H1 (cell line): ENCODE results near the gene CTDP1. TPM values are rescaled to one million over a fixed set of nuclear protein-coding genes. Genes with fewer than 3 reads are reported as not detected.

Source experiments
- CTCF ChIA-PET: fragments of 300-600 bp; sonication (Branson Sonifier 250); formaldehyde crosslinking; loops from one replicate; lab custom pipeline; 2021; ENCODE audit not compliant: partially characterized antibody; lab: Charles Lee
- POLR2A ChIA-PET: fragments of 300-600 bp; sonication (Branson Sonifier 250); formaldehyde crosslinking; loops from one replicate; lab custom pipeline; 2021; ENCODE audit warnings: inconsistent platforms; ENCODE audit not compliant: partially characterized antibody; lab: Charles Lee
- DNase-seq, 2 experiments: peaks; one replicate each; pipeline versions ENCODE4 v3.0.0 to v3.0.0-alpha.2; 2010 to 2022; ENCODE audit warnings: low spot score in 2 of 2, low read depth in 1 of 2, mixed read lengths in 1 of 2
- FAIRE-seq: peaks from 2 replicates; lab custom pipeline; 2011; peaks lifted over from hg19 to GRCh38; lab: Jason Lieb, UNC
- H2AFZ ChIP-seq: 2 replicates; pipeline ENCODE4 v1.8.1; 2012; ENCODE audit warnings: low read length, inconsistent platforms
- H2AK5ac ChIP-seq: 2 replicates; pipeline ENCODE4 v1.6.1; 2013; ENCODE audit warnings: low read depth, low read length
- H2BK120ac ChIP-seq: replicated peaks from 2 replicates; pipeline ENCODE3; 2013; ENCODE audit warnings: low read depth, low read length, inconsistent platforms
- H2BK12ac ChIP-seq: 2 replicates; pipeline ENCODE4 v1.6.1; 2013; ENCODE audit warnings: low read depth, low read length
- H2BK15ac ChIP-seq: 2 replicates; pipeline ENCODE4 v1.6.1; 2013; ENCODE audit warnings: low read length
- H2BK20ac ChIP-seq: 2 replicates; pipeline ENCODE4 v1.6.1; 2013; ENCODE audit warnings: low read length
- H2BK5ac ChIP-seq: 2 replicates; pipeline ENCODE4 v1.6.1; 2013; ENCODE audit warnings: low read depth, low read length
- H3K14ac ChIP-seq: 2 replicates; pipeline ENCODE4 v1.6.1; 2013; ENCODE audit warnings: inconsistent platforms; ENCODE audit not compliant: insufficient read length
- H3K18ac ChIP-seq: 2 replicates; pipeline ENCODE4 v1.6.1; 2013; ENCODE audit warnings: low read length; ENCODE audit errors: extremely low read depth
- H3K23ac ChIP-seq: 2 replicates; pipeline ENCODE4 v1.6.1; 2013; ENCODE audit warnings: inconsistent platforms; ENCODE audit not compliant: insufficient read length
- H3K23me2 ChIP-seq: 2 replicates; pipeline ENCODE4 v1.6.1; 2013; ENCODE audit warnings: low read depth, low read length
- H3K27ac ChIP-seq: 2 replicates; pipeline ENCODE4 v1.6.1; 2011; ENCODE audit warnings: low read depth, low read length, inconsistent platforms
- H3K27me3 ChIP-seq, 4 experiments: replicated peaks in 1 of 4; 1 replicate in 1 of 4; 2 replicates in 3 of 4; pipeline versions ENCODE4 v1.6.1 to v1.8.1; 2011 to 2013; ENCODE audit warnings: low read length in 3 of 4, mild to moderate bottlenecking in 3 of 4, inconsistent platforms in 2 of 4, mixed read lengths in 2 of 4, moderate library complexity in 1 of 4; ENCODE audit not compliant: control insufficient read depth in 3 of 4, insufficient read depth in 3 of 4; ENCODE audit errors: extremely low read depth in 1 of 4
- H3K36me3 ChIP-seq, 4 experiments: 2 replicates each; pipeline versions ENCODE4 v1.6.1 to v1.8.1; 2011 to 2013; ENCODE audit warnings: mild to moderate bottlenecking in 4 of 4, low read length in 3 of 4, moderate library complexity in 2 of 4, control low read depth in 1 of 4, inconsistent platforms in 1 of 4; ENCODE audit not compliant: insufficient read depth in 4 of 4, control insufficient read depth in 2 of 4
- H3K4ac ChIP-seq: replicated peaks from 2 replicates; pipeline ENCODE3; 2013; ENCODE audit warnings: low read length, low read depth, mixed read lengths, inconsistent platforms; ENCODE audit not compliant: insufficient read length
- H3K4me1 ChIP-seq, 4 experiments: replicated peaks in 1 of 4; 1 replicate in 1 of 4; 2 replicates in 3 of 4; pipeline versions ENCODE4 v1.6.1 to v1.8.1; 2011 to 2013; ENCODE audit warnings: low read length in 3 of 4, inconsistent platforms in 2 of 4, mixed read lengths in 1 of 4; ENCODE audit not compliant: insufficient read depth in 4 of 4, control insufficient read depth in 3 of 4
- H3K4me2 ChIP-seq, 2 experiments: 2 replicates each; pipeline versions ENCODE4 v1.6.1 to v1.8.1; 2011 to 2013; ENCODE audit warnings: low read depth in 2 of 2, low read length in 2 of 2, control low read depth in 1 of 2, inconsistent platforms in 1 of 2, mild to moderate bottlenecking in 1 of 2; ENCODE audit not compliant: insufficient read depth in 1 of 2
- H3K4me3 ChIP-seq, 4 experiments: fragments of 200-600, 300-600 bp in 1 of 4; sonication (generic), shearing (Covaris generic), sonication (Bioruptor Twin) in 1 of 4; 2 replicates each; pipeline versions ENCODE4 v1.5.1 to v1.8.1; 2011 to 2016; ENCODE audit warnings: low read length in 4 of 4, low read depth in 3 of 4, control low read depth in 2 of 4, inconsistent platforms in 2 of 4, mild to moderate bottlenecking in 2 of 4, mixed read lengths in 1 of 4, moderate library complexity in 1 of 4; ENCODE audit not compliant: insufficient read depth in 2 of 4; ENCODE audit errors: extremely low read depth in 1 of 4
- H3K56ac ChIP-seq: replicated peaks from 2 replicates; pipeline ENCODE3; 2013; ENCODE audit warnings: low read depth, mild to moderate bottlenecking, mixed read lengths, low read length, inconsistent platforms; ENCODE audit not compliant: insufficient read length
- H3K79me1 ChIP-seq: 2 replicates; pipeline ENCODE4 v1.6.1; 2013; ENCODE audit warnings: low read depth, low read length, control low read depth
- H3K79me2 ChIP-seq, 2 experiments: 2 replicates each; pipeline versions ENCODE4 v1.6.1 to v1.8.1; 2012 to 2013; ENCODE audit warnings: low read length in 2 of 2, mild to moderate bottlenecking in 2 of 2, inconsistent platforms in 1 of 2; ENCODE audit not compliant: insufficient read depth in 2 of 2, control insufficient read depth in 1 of 2
- H3K9ac ChIP-seq, 4 experiments: replicated peaks in 1 of 4; 1 replicate in 1 of 4; 2 replicates in 3 of 4; pipeline versions ENCODE4 v1.6.1 to v1.8.1; 2011 to 2013; ENCODE audit warnings: low read depth in 3 of 4, low read length in 3 of 4, control low read depth in 2 of 4, mild to moderate bottlenecking in 2 of 4, moderate library complexity in 2 of 4, inconsistent platforms in 1 of 4; ENCODE audit errors: extremely low read depth in 1 of 4
- H3K9me3 ChIP-seq, 2 experiments: 2 replicates each; pipeline versions ENCODE4 v1.6.1 to v1.8.1; 2012 to 2013; ENCODE audit warnings: mild to moderate bottlenecking in 2 of 2, moderate library complexity in 2 of 2, control low read depth in 1 of 2, inconsistent platforms in 1 of 2, low read depth in 1 of 2, low read length in 1 of 2, mixed read lengths in 1 of 2; ENCODE audit not compliant: insufficient read depth in 2 of 2
- H4K20me1 ChIP-seq, 2 experiments: replicated peaks in 1 of 2; 2 replicates each; pipeline versions ENCODE3 to v1.8.1; 2011 to 2013; ENCODE audit warnings: inconsistent platforms in 2 of 2, low read length in 2 of 2, mild to moderate bottlenecking in 1 of 2; ENCODE audit not compliant: insufficient read depth in 2 of 2, control insufficient read depth in 1 of 2
- H4K5ac ChIP-seq: 2 replicates; pipeline ENCODE4 v1.6.1; 2013; ENCODE audit warnings: low read length, low read depth, mixed read lengths, inconsistent platforms; ENCODE audit not compliant: insufficient read length
- H4K8ac ChIP-seq: 2 replicates; pipeline ENCODE4 v1.8.0; 2013; ENCODE audit warnings: mild to moderate bottlenecking, moderate library complexity, low read length, inconsistent platforms; ENCODE audit not compliant: insufficient read depth; ENCODE audit errors: extremely low read depth
- H4K91ac ChIP-seq: replicated peaks from 2 replicates; pipeline ENCODE3; 2013; ENCODE audit warnings: low read length, mixed read lengths, inconsistent platforms; ENCODE audit not compliant: insufficient read length
- CHD1 ChIP-seq: IDR thresholded peaks from 2 replicates; pipeline ENCODE4 v1.6.1; 2012; ENCODE audit warnings: low read depth, low read length, improper control_type of control experiment
- CTBP2 ChIP-seq: IDR thresholded peaks from 2 replicates; pipeline ENCODE4 v1.7.0; 2011; ENCODE audit warnings: borderline replicate concordance, mild to moderate bottlenecking, moderate library complexity, mixed read lengths, low read length; ENCODE audit not compliant: insufficient read depth, insufficient read length
- E2F6 ChIP-seq: IDR thresholded peaks from 2 replicates; pipeline ENCODE4 v1.6.1; 2012; ENCODE audit warnings: inconsistent platforms
- FOSL1 ChIP-seq: IDR thresholded peaks from 2 replicates; pipeline ENCODE4 v1.6.1; 2011; ENCODE audit warnings: mild to moderate bottlenecking, low read depth, low read length, moderate library complexity; ENCODE audit not compliant: insufficient read depth
- GABPA ChIP-seq: IDR thresholded peaks from 2 replicates; pipeline ENCODE4 v1.6.1; 2011; ENCODE audit warnings: mild to moderate bottlenecking, low read length, moderate library complexity, borderline replicate concordance; ENCODE audit not compliant: insufficient read depth
- MAX ChIP-seq: IDR thresholded peaks from 2 replicates; pipeline ENCODE4 v1.6.1; 2012; ENCODE audit warnings: inconsistent platforms
- NANOG ChIP-seq: IDR thresholded peaks from 2 replicates; pipeline ENCODE4 v1.6.1; 2011; ENCODE audit warnings: low read length, low read depth, mild to moderate bottlenecking, inconsistent platforms; ENCODE audit not compliant: insufficient read depth, poor library complexity, severe bottlenecking
- RAD21 ChIP-seq, 2 experiments: IDR thresholded peaks in 1 of 2; conservative IDR thresholded peaks in 1 of 2; 2 replicates each; pipeline ENCODE4 v1.6.1; 2011; ENCODE audit warnings: low read depth in 2 of 2, low read length in 2 of 2, improper control_type of control experiment in 1 of 2, inconsistent platforms in 1 of 2, mild to moderate bottlenecking in 1 of 2, moderate library complexity in 1 of 2
- RXRA ChIP-seq: IDR thresholded peaks from 2 replicates; pipeline ENCODE4 v1.6.1; 2011; ENCODE audit warnings: low read depth, mild to moderate bottlenecking, low read length, moderate library complexity; ENCODE audit not compliant: insufficient read depth
- SP1 ChIP-seq: IDR thresholded peaks from 2 replicates; pipeline ENCODE4 v1.6.1; 2011; ENCODE audit warnings: low read depth, low read length
- SP2 ChIP-seq: IDR thresholded peaks from 2 replicates; pipeline ENCODE4 v1.6.1; 2012; ENCODE audit warnings: mild to moderate bottlenecking, low read length, inconsistent platforms
- TCF12 ChIP-seq: IDR thresholded peaks from 2 replicates; pipeline ENCODE4 v1.6.1; 2011; ENCODE audit warnings: low read depth, mild to moderate bottlenecking, low read length
- WGBS, 2 experiments: shearing (Covaris generic) in 1 of 2; methylation state at CpG; one replicate each; pipeline versions ENCODE4 v1.1.6 to v1.1.7; 2013 to 2015; ENCODE audit warnings: low lambda C conversion rate in 2 of 2, mixed read lengths in 2 of 2, inconsistent platforms in 1 of 2, low coverage in 1 of 2, missing lambda C conversion rate in 1 of 2; ENCODE audit not compliant: insufficient replicate concordance in 2 of 2, insufficient coverage in 1 of 2, insufficient read length in 1 of 2; ENCODE audit errors: extremely low coverage in 1 of 2, missing lambda C conversion rate in 1 of 2; 5-methylcytosine and 5-hydroxymethylcytosine counted together
- polyA plus RNA-seq, 7 experiments: library from polyadenylated mRNA; depleted of rRNA in 3 of 7; stranded (reverse) in 5 of 7; unstranded in 2 of 7; fragments of >200 nt in 5 of 7; fragments of 200-250 nt in 2 of 7; gene quantifications; 1 replicate in 5 of 7; 2 replicates in 1 of 7; 4 replicates in 1 of 7; pipeline versions ENCODE4 v1.2.1 to v1.2.3, GENCODE V29; 2011 to 2013; ENCODE audit warnings: missing spikeins in 2 of 7, mixed read lengths in 2 of 7
- total RNA-seq: library from RNA; stranded (reverse); fragmentation: NEBNext Ultra II Directional; extraction: Animal tissue kit (Norgen Biotek cat#: 25700); gene quantifications from 2 replicates; pipeline ENCODE4 v1.2.1, GENCODE V29; 2021

CTDP1 gene
- total and polyA plus RNA-seq, 2 of the 8 experiments (the other 6 are each of a cell fraction or from before 2014, with no cell fraction given): 16.6 to 37.0 TPM

GRCh38 chr18:79779700-79780190 lies 100.1 kb downstream of the CTDP1 start:
- Histone ChIP-seq H3K79me1 (no peaks in the 10 kb centered on the region; the same call in 1 of the 2 replicates), H3K23ac (no peak overlapping the region), H3K23me2 (0 out of 2 replicates have a peak, but pooled peaks cover 2% of the 10 kb centered on the region), H3K56ac (no peak overlapping the region), H4K20me1 (no peaks in the 10 kb centered on the region), H2BK12ac (no peak overlapping the region), H2AK5ac (no peak overlapping the region), H3K4ac (no peak overlapping the region), H3K4me1 (no peaks in the 10 kb centered on the region), H3K18ac (no peak overlapping the region), H3K9me3 (no peaks in the 10 kb centered on the region), H3K14ac (no peak overlapping the region), H3K79me2 (no peaks in the 10 kb centered on the region), H3K27me3 (peaks cover 0 to 4% (median 0%) of the 10 kb centered on the region in 4 experiments; a peak in 2 of 7 replicates), H2BK15ac (no peak overlapping the region), H3K4me2 (no peak overlapping the region), H2AFZ (no peak overlapping the region), H2BK120ac (no peak overlapping the region), H4K5ac (no peak overlapping the region), H3K36me3 (no peaks in the 10 kb centered on the region), H3K27ac (no peak overlapping the region), H2BK5ac (no peak overlapping the region), H3K4me3 (no peak overlapping the region), H2BK20ac (no peak overlapping the region), H4K91ac (no peak overlapping the region), H4K8ac (no peak overlapping the region), H3K9ac (no peak overlapping the region)
- FAIRE-seq: no peak
- DNase-seq: no peak
- 81% methylated on average over 17 of the region's 18 CpGs; no CpG with 5 or more reads in 1 of the 2 experiments for WGBS, 2 experiments
- ChIA-PET CTCF (interaction anchor here (0.6 kb wide), 1 partner anchor 25 kb away, joined by 3 read pairs; no protein-coding TSS in a partner anchor), POLR2A (no interaction called here)
- TF ChIP-seq FOSL1 (no peak), E2F6 (no peak), SP1 (no peak), NANOG (no peak), TCF12 (no peak), SP2 (no peak), CTBP2 (no peak), CHD1 (no peak), GABPA (no peak), RAD21 (IDR thresholded peaks at IDR 0.05 in 1 of 2, conservative IDR thresholded peaks at IDR 0.05 in 1 of 2; ENCODE audit: low read depth in 2 of 2, low read length in 2 of 2) (no peak), MAX (no peak), RXRA (no peak)
